Keratinocyte (primary cell): ENCODE data around the gene E4F1. TPM values are rescaled to one million over a fixed set of nuclear protein-coding genes. Genes with fewer than 3 reads are reported as not detected.

ENCODE experiments used
- DNase-seq: peaks from one replicate; pipeline ENCODE4 v3.0.0-alpha.2; 2011; ENCODE audit warnings: low read depth, missing footprints, low spot score
- FAIRE-seq: peaks from 2 replicates; lab custom pipeline; 2011; peaks lifted over from hg19 to GRCh38; lab: Jason Lieb, UNC
- H2AFZ ChIP-seq: 2 replicates; pipeline ENCODE4 v1.6.0; 2012; ENCODE audit warnings: low read length, control low read depth, inconsistent platforms; ENCODE audit not compliant: control insufficient read depth
- H3K27ac ChIP-seq: 2 replicates; pipeline ENCODE4 v1.5.1; 2011; ENCODE audit warnings: low read length; ENCODE audit not compliant: control insufficient read depth, insufficient read depth
- H3K27me3 ChIP-seq: 3 replicates; pipeline ENCODE4 v1.6.0; 2011; ENCODE audit warnings: low read length; ENCODE audit not compliant: control insufficient read depth, insufficient read depth; ENCODE audit errors: extremely low read depth
- H3K36me3 ChIP-seq, 2 experiments: 2 replicates in 1 of 2; 3 replicates in 1 of 2; pipeline ENCODE4 v1.5.1; 2011; ENCODE audit warnings: low read length in 2 of 2, mild to moderate bottlenecking in 1 of 2; ENCODE audit not compliant: control insufficient read depth in 2 of 2, insufficient read depth in 2 of 2; ENCODE audit errors: extremely low read depth in 1 of 2
- H3K4me1 ChIP-seq: 3 replicates; pipeline ENCODE4 v1.5.1; 2011; ENCODE audit warnings: low read length; ENCODE audit not compliant: control insufficient read depth, insufficient read depth; ENCODE audit errors: extremely low read depth
- H3K4me2 ChIP-seq: 3 replicates; pipeline ENCODE4 v1.6.0; 2011; ENCODE audit warnings: low read depth, low read length; ENCODE audit not compliant: control insufficient read depth, insufficient read depth; ENCODE audit errors: extremely low read depth
- H3K4me3 ChIP-seq, 3 experiments: fragments of 200-600 bp in 1 of 3; sonication (generic) in 1 of 3; 2 replicates in 2 of 3; 3 replicates in 1 of 3; pipeline ENCODE4 v1.5.1; 2011 to 2016; ENCODE audit warnings: low read length in 3 of 3, mild to moderate bottlenecking in 3 of 3, control low read depth in 2 of 3, inconsistent platforms in 1 of 3, low read depth in 1 of 3, mixed read lengths in 1 of 3, mixed run types in 1 of 3, moderate library complexity in 1 of 3; ENCODE audit not compliant: control insufficient read depth in 2 of 3, insufficient read depth in 2 of 3; ENCODE audit errors: extremely low read depth in 1 of 3
- H3K79me2 ChIP-seq: 2 replicates; pipeline ENCODE4 v1.6.0; 2012; ENCODE audit warnings: low read length; ENCODE audit not compliant: control insufficient read depth, insufficient read depth
- H3K9ac ChIP-seq: 3 replicates; pipeline ENCODE4 v1.6.0; 2011; ENCODE audit warnings: low read length; ENCODE audit not compliant: control insufficient read depth, insufficient read depth; ENCODE audit errors: extremely low read depth
- H3K9me1 ChIP-seq: 3 replicates; pipeline ENCODE4 v1.6.0; 2011; ENCODE audit warnings: low read length; ENCODE audit not compliant: control insufficient read depth, insufficient read depth; ENCODE audit errors: extremely low read depth
- H3K9me3 ChIP-seq: 2 replicates; pipeline ENCODE4 v1.5.1; 2012; ENCODE audit warnings: low read depth, low read length; ENCODE audit not compliant: control insufficient read depth
- H4K20me1 ChIP-seq: 3 replicates; pipeline ENCODE4 v1.6.0; 2011; ENCODE audit warnings: low read length; ENCODE audit not compliant: control insufficient read depth, insufficient read depth; ENCODE audit errors: extremely low read depth
- EZH2 ChIP-seq: IDR thresholded peaks from one replicate; pipeline ENCODE4 v1.6.1; 2012; ENCODE audit warnings: inconsistent platforms, mild to moderate bottlenecking, low read length, moderate library complexity
- dilution Hi-C: fragments of 300-500 bp; cut with MboI; formaldehyde crosslinking; loops from one replicate; pipeline ENCODE4 v1.7.0; 2020; ENCODE audit warnings: low sequenced_read_pairs; ENCODE audit not compliant: extremely low pct_ligation_motif_present
- polyA plus RNA-seq, 5 experiments: library from polyadenylated mRNA; depleted of rRNA in 3 of 5; stranded (reverse) in 3 of 5; stranded (forward) in 1 of 5; unstranded in 1 of 5; fragments of >200 nt; gene quantifications; 1 replicate in 1 of 5; 2 replicates in 3 of 5; 3 replicates in 1 of 5; pipeline versions ENCODE4 v1.2.1 to v1.2.3, GENCODE V29; 2011 to 2012; ENCODE audit warnings: missing spikeins in 2 of 5, low read depth in 1 of 5, low replicate concordance in 1 of 5
- TF ChIP-seq, protein P1 (sequence below), 3 experiments: IDR thresholded peaks in 1 of 3; conservative IDR thresholded peaks in 1 of 3; optimal IDR thresholded peaks in 1 of 3; 2 replicates in 2 of 3; 3 replicates in 1 of 3; pipeline versions ENCODE3 to v1.5.1; 2011; ENCODE audit warnings: low read length in 3 of 3, mild to moderate bottlenecking in 3 of 3, moderate library complexity in 2 of 3, control low read depth in 1 of 3, inconsistent platforms in 1 of 3; ENCODE audit not compliant: insufficient read depth in 2 of 3; ENCODE audit errors: extremely low read depth in 1 of 3

Gene E4F1
- polyA plus RNA-seq, 1 donor (not counting 4 experiments of a cell fraction or from before 2014, with no cell fraction given), result 10.5 TPM

DNA sequence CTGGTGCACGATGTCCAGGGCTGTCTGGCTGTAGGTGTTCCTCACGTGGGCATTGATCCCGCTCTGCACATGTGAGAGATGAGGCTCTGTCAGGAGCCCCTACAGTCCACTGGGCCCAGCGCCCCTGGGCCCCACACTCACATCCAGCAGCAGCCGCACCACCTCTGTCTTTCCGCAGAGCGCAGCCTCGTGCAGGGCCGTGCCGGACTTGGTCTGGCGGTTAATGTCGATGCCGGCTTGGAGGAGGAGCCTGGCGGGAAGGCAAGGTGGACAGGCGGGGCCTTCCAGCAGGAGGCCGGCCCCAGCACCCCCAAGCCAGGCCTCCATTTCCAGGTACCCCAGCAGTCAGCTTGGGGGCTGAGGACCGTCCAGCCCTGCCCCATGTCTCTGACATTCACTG lies 36.2 kb upstream of the E4F1 start:
- Histone ChIP-seq H3K27me3 (peaks cover 5% of the 10 kb centered on the region), H3K4me2 (no peak overlapping the region), H3K4me1 (peaks cover 3% of the 10 kb centered on the region), H3K9ac (no peak overlapping the region), H3K79me2 (no peaks in the 10 kb centered on the region), H3K9me3 (no peaks in the 10 kb centered on the region), H3K27ac (no peak overlapping the region), H3K9me1 (no peaks in the 10 kb centered on the region), H3K36me3 (no peaks in the 10 kb centered on the region), H3K4me3 (no peak overlapping the region), H4K20me1 (no peaks in the 10 kb centered on the region), H2AFZ (no peak overlapping the region)
- TF ChIP-seq EZH2, result no peak
- TF ChIP-seq, protein P1, sequence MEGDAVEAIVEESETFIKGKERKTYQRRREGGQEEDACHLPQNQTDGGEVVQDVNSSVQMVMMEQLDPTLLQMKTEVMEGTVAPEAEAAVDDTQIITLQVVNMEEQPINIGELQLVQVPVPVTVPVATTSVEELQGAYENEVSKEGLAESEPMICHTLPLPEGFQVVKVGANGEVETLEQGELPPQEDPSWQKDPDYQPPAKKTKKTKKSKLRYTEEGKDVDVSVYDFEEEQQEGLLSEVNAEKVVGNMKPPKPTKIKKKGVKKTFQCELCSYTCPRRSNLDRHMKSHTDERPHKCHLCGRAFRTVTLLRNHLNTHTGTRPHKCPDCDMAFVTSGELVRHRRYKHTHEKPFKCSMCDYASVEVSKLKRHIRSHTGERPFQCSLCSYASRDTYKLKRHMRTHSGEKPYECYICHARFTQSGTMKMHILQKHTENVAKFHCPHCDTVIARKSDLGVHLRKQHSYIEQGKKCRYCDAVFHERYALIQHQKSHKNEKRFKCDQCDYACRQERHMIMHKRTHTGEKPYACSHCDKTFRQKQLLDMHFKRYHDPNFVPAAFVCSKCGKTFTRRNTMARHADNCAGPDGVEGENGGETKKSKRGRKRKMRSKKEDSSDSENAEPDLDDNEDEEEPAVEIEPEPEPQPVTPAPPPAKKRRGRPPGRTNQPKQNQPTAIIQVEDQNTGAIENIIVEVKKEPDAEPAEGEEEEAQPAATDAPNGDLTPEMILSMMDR (optimal IDR thresholded peaks at IDR 0.05 in 1 of 3, IDR thresholded peaks at IDR 0.05 in 1 of 3, conservative IDR thresholded peaks at IDR 0.05 in 1 of 3; ENCODE audit: extremely low read depth in 1 of 3, insufficient read depth in 2 of 3, low read length in 3 of 3), result no peak
- dilution Hi-C loops, result no loop called here
- DNase-seq (no peak), FAIRE-seq (no peak)

DNA sequence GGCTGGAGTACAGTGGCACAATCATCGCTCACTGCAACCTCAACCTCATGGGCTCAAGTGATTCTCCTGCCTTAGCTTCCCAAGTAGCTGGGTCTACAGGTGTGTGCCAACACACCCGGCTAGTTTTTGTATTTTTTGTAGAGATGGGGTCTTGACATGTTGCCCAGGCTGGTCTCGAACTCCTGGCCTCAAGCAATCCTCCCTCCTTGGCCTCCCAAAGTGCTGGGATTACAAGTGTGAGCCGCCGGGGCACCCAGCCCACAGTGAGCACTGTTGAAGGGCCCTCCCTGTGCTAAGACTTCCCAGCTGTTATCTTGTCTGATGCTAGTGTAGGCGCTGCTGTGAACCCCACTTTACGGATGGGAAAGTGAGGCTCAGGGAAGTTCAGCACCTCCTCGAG lies 35.0 kb upstream of the E4F1 start:
- Histone ChIP-seq H3K4me3 (no peak overlapping the region), H3K9me1 (no peaks in the 10 kb centered on the region), H4K20me1 (no peaks in the 10 kb centered on the region), H2AFZ (no peak overlapping the region), H3K79me2 (no peaks in the 10 kb centered on the region), H3K4me2 (no peak overlapping the region), H3K4me1 (peaks cover 3% of the 10 kb centered on the region), H3K9me3 (no peaks in the 10 kb centered on the region), H3K36me3 (no peaks in the 10 kb centered on the region), H3K27ac (no peak overlapping the region), H3K9ac (no peak overlapping the region), H3K27me3 (peaks cover 6% of the 10 kb centered on the region)
- FAIRE-seq (no peak), DNase-seq (no peak)
- dilution Hi-C loops, result no loop called here
- TF ChIP-seq, protein P1 (optimal IDR thresholded peaks at IDR 0.05 in 1 of 3, IDR thresholded peaks at IDR 0.05 in 1 of 3, conservative IDR thresholded peaks at IDR 0.05 in 1 of 3; ENCODE audit: extremely low read depth in 1 of 3, insufficient read depth in 2 of 3, low read length in 3 of 3), result no peak
- no peak for TF ChIP-seq EZH2
